ENCODE results near the gene ZNF530.

Gene ZNF530

GRCh38 chr19:57637379-57637778 is 37.7 kb downstream of the ZNF530 start:
- no peak overlapping the region for H3K4me3 ChIP-seq (replicated peaks; ENCODE audit: insufficient read depth, low read length)
- H3K27ac ChIP-seq (replicated peaks): no peak overlapping the region
- no peak for DNase-seq (ENCODE audit: low read depth in 1 of 2, low spot score in 1 of 2)
- TF ChIP-seq POLR2AphosphoS5 (IDR thresholded peaks at IDR 0.05; ENCODE audit: low read depth) (no peak), SPI1 (IDR thresholded peaks at IDR 0.05; ENCODE audit: borderline replicate concordance, low read depth) (no peak), CTCF (IDR thresholded peaks at IDR 0.05; ENCODE audit: insufficient read depth, low read length) (no peak), GABPA (IDR thresholded peaks at IDR 0.05; ENCODE audit: low read depth) (no peak), REST (IDR thresholded peaks at IDR 0.05; ENCODE audit: insufficient replicate concordance, low read depth) (no peak)
- H3K27me3 ChIP-seq (ENCODE audit: insufficient read depth, poor library complexity, severe bottlenecking): no peaks in the 10 kb centered on the region

- DNase-seq (ENCODE audit: low read depth in 1 of 2, low spot score in 1 of 2): no peak
- no peak overlapping the region for H3K4me3 ChIP-seq (replicated peaks; ENCODE audit: insufficient read depth, low read length)
- H3K27ac ChIP-seq (replicated peaks): no peak overlapping the region
- no peaks in the 10 kb centered on the region for H3K27me3 ChIP-seq (ENCODE audit: insufficient read depth, poor library complexity, severe bottlenecking)
- TF ChIP-seq POLR2AphosphoS5 (IDR thresholded peaks at IDR 0.05; ENCODE audit: low read depth) (no peak), CTCF (IDR thresholded peaks at IDR 0.05; ENCODE audit: insufficient read depth, low read length) (no peak), GABPA (IDR thresholded peaks at IDR 0.05; ENCODE audit: low read depth) (no peak), REST (IDR thresholded peaks at IDR 0.05; ENCODE audit: insufficient replicate concordance, low read depth) (no peak), SPI1 (IDR thresholded peaks at IDR 0.05; ENCODE audit: borderline replicate concordance, low read depth) (no peak)
These were observed 42.1 kb downstream of the ZNF530 start for GRCh38 chr19:57641715-57642234.

- TF ChIP-seq CTCF (IDR thresholded peaks at IDR 0.05; ENCODE audit: insufficient read depth, low read length): no peak
- TF ChIP-seq GABPA (IDR thresholded peaks at IDR 0.05; ENCODE audit: low read depth): no peak
- TF ChIP-seq POLR2AphosphoS5 (IDR thresholded peaks at IDR 0.05; ENCODE audit: low read depth): no peak
- no peak for TF ChIP-seq REST (IDR thresholded peaks at IDR 0.05; ENCODE audit: insufficient replicate concordance, low read depth)
- TF ChIP-seq SPI1 (IDR thresholded peaks at IDR 0.05; ENCODE audit: borderline replicate concordance, low read depth): no peak
- no peaks in the 10 kb centered on the region for H3K27me3 ChIP-seq (ENCODE audit: insufficient read depth, poor library complexity, severe bottlenecking)
- H3K27ac ChIP-seq (replicated peaks): no peak overlapping the region
- H3K4me3 ChIP-seq (replicated peaks; ENCODE audit: insufficient read depth, low read length): no peak overlapping the region
- no peak for DNase-seq (ENCODE audit: low read depth in 1 of 2, low spot score in 1 of 2)
These were observed 42.8 kb downstream of the ZNF530 start for GRCh38 chr19:57642396-57643046.

Measured in HL-60 (cell line).